ENCODE results near the gene NACC1. TPM values are rescaled to one million over a fixed set of nuclear protein-coding genes. Genes with fewer than 3 reads are reported as not detected.

Gene NACC1
- total RNA-seq, 2 donors from 2014 or later, result 23.1 to 26.4 TPM

- no peak overlapping the region for H3K27ac Mint-ChIP-seq
- ATAC-seq (no peak), DNase-seq (no peak)
- H3K9me3 ChIP-seq (ENCODE audit: control insufficient read depth, low read length, poor library complexity, severe bottlenecking), result no peaks in the 10 kb centered on the region
- H3K4me1 Mint-ChIP-seq, result peaks cover 20% of the 10 kb centered on the region
- H3K36me3 Mint-ChIP-seq (ENCODE audit: low read depth), result peaks cover 2% of the 10 kb centered on the region
- H3K27me3 Mint-ChIP-seq, result peaks cover 7% of the 10 kb centered on the region
- no peak overlapping the region for H3K4me3 Mint-ChIP-seq
Observed at GRCh38 chr19:13092158-13092543, 25.9 kb upstream of the NACC1 start.

GRCh38 chr19:13092606-13093235, 25.3 kb upstream of the NACC1 start:
- Mint-ChIP-seq H3K36me3 (ENCODE audit: low read depth) (peaks cover 2% of the 10 kb centered on the region), H3K27me3 (peaks cover 7% of the 10 kb centered on the region), H3K27ac (no peak overlapping the region), H3K4me3 (no peak overlapping the region), H3K4me1 (peaks cover 20% of the 10 kb centered on the region)
- no peaks in the 10 kb centered on the region for H3K9me3 ChIP-seq (ENCODE audit: control insufficient read depth, low read length, poor library complexity, severe bottlenecking)
- ATAC-seq (no peak), DNase-seq (no peak)

GRCh38 chr19:13093407-13094105, 24.5 kb upstream of the NACC1 start:
- DNase-seq (peak; percentile 67 to 78 (median 67)), ATAC-seq (peak; percentile 72)
- Mint-ChIP-seq H3K4me1 (peaks cover 27% of the 10 kb centered on the region), H3K36me3 (ENCODE audit: low read depth) (peaks cover 2% of the 10 kb centered on the region), H3K27me3 (peaks cover 7% of the 10 kb centered on the region), H3K27ac (peak overlapping the region; percentile 24), H3K4me3 (no peak overlapping the region)
- H3K9me3 ChIP-seq (ENCODE audit: control insufficient read depth, low read length, poor library complexity, severe bottlenecking), result no peaks in the 10 kb centered on the region

GRCh38 chr19:13094106-13094504, 24.0 kb upstream of the NACC1 start:
- ATAC-seq (no peak), DNase-seq (no peak)
- H3K4me3 Mint-ChIP-seq, result peak overlapping the region; percentile 93
- H3K36me3 Mint-ChIP-seq (ENCODE audit: low read depth), result peaks cover 2% of the 10 kb centered on the region
- H3K27me3 Mint-ChIP-seq, result peaks cover 7% of the 10 kb centered on the region
- no peaks in the 10 kb centered on the region for H3K9me3 ChIP-seq (ENCODE audit: control insufficient read depth, low read length, poor library complexity, severe bottlenecking)
- H3K27ac Mint-ChIP-seq, result peak overlapping the region; percentile 24
- peaks cover 28% of the 10 kb centered on the region for H3K4me1 Mint-ChIP-seq

GRCh38 chr19:13094771-13095392, 23.2 kb upstream of the NACC1 start:
- peaks cover 2% of the 10 kb centered on the region for H3K36me3 Mint-ChIP-seq (ENCODE audit: low read depth)
- no peak for DNase-seq
- ATAC-seq, result no peak
- H3K4me1 Mint-ChIP-seq, result peaks cover 30% of the 10 kb centered on the region
- no peaks in the 10 kb centered on the region for H3K9me3 ChIP-seq (ENCODE audit: control insufficient read depth, low read length, poor library complexity, severe bottlenecking)
- H3K27ac Mint-ChIP-seq, result no peak overlapping the region
- peak overlapping the region; percentile 93 for H3K4me3 Mint-ChIP-seq
- H3K27me3 Mint-ChIP-seq, result peaks cover 7% of the 10 kb centered on the region

GRCh38 chr19:13095393-13095784, 22.7 kb upstream of the NACC1 start:
- Mint-ChIP-seq H3K4me1 (peaks cover 35% of the 10 kb centered on the region), H3K4me3 (peak overlapping the region; percentile 93), H3K27me3 (peaks cover 7% of the 10 kb centered on the region), H3K36me3 (ENCODE audit: low read depth) (peaks cover 2% of the 10 kb centered on the region), H3K27ac (no peak overlapping the region)
- ATAC-seq, result no peak
- H3K9me3 ChIP-seq (ENCODE audit: control insufficient read depth, low read length, poor library complexity, severe bottlenecking), result no peaks in the 10 kb centered on the region
- DNase-seq, result no peak

- no peak for DNase-seq
- peaks cover 7% of the 10 kb centered on the region for H3K27me3 Mint-ChIP-seq
- H3K4me3 Mint-ChIP-seq, result peak overlapping the region; percentile 93
- H3K36me3 Mint-ChIP-seq (ENCODE audit: low read depth), result peaks cover 2% of the 10 kb centered on the region
- ATAC-seq, result no peak
- no peaks in the 10 kb centered on the region for H3K9me3 ChIP-seq (ENCODE audit: control insufficient read depth, low read length, poor library complexity, severe bottlenecking)
- peaks cover 35% of the 10 kb centered on the region for H3K4me1 Mint-ChIP-seq
- H3K27ac Mint-ChIP-seq, result peak overlapping the region; percentile 54
Observed at GRCh38 chr19:13095934-13096927, 21.8 kb upstream of the NACC1 start.

GRCh38 chr19:13097033-13097462, 21.0 kb upstream of the NACC1 start:
- DNase-seq, result no peak
- Mint-ChIP-seq H3K27ac (no peak overlapping the region), H3K36me3 (ENCODE audit: low read depth) (peaks cover 2% of the 10 kb centered on the region), H3K4me1 (peaks cover 42% of the 10 kb centered on the region), H3K27me3 (peaks cover 7% of the 10 kb centered on the region), H3K4me3 (peak overlapping the region; percentile 93)
- H3K9me3 ChIP-seq (ENCODE audit: control insufficient read depth, low read length, poor library complexity, severe bottlenecking), result no peaks in the 10 kb centered on the region
- no peak for ATAC-seq

- no peak overlapping the region for H3K27ac Mint-ChIP-seq
- peaks cover 44% of the 10 kb centered on the region for H3K4me1 Mint-ChIP-seq
- no peak for ATAC-seq
- no peak for DNase-seq
- peaks cover 7% of the 10 kb centered on the region for H3K27me3 Mint-ChIP-seq
- no peaks in the 10 kb centered on the region for H3K9me3 ChIP-seq (ENCODE audit: control insufficient read depth, low read length, poor library complexity, severe bottlenecking)
- peak overlapping the region; percentile 93 for H3K4me3 Mint-ChIP-seq
- H3K36me3 Mint-ChIP-seq (ENCODE audit: low read depth), result peaks cover 2% of the 10 kb centered on the region
Observed at GRCh38 chr19:13097463-13098258, 20.4 kb upstream of the NACC1 start.

- H3K36me3 Mint-ChIP-seq (ENCODE audit: low read depth), result peaks cover 2% of the 10 kb centered on the region
- H3K4me3 Mint-ChIP-seq, result peak overlapping the region; percentile 87
- ATAC-seq (peak; percentile 20), DNase-seq (no peak)
- peaks cover 47% of the 10 kb centered on the region for H3K4me1 Mint-ChIP-seq
- H3K27me3 Mint-ChIP-seq, result peaks cover 7% of the 10 kb centered on the region
- no peaks in the 10 kb centered on the region for H3K9me3 ChIP-seq (ENCODE audit: control insufficient read depth, low read length, poor library complexity, severe bottlenecking)
- no peak overlapping the region for H3K27ac Mint-ChIP-seq
Observed at GRCh38 chr19:13098277-13099072, 19.6 kb upstream of the NACC1 start.

GRCh38 chr19:13099073-13099999, 18.7 kb upstream of the NACC1 start:
- ATAC-seq (peak; percentile 67), DNase-seq (peak; percentile 69 to 75 (median 71))
- Mint-ChIP-seq H3K4me3 (peak overlapping the region; percentile 87), H3K4me1 (peaks cover 43% of the 10 kb centered on the region), H3K36me3 (ENCODE audit: low read depth) (peaks cover 2% of the 10 kb centered on the region), H3K27me3 (peaks cover 7% of the 10 kb centered on the region), H3K27ac (peak overlapping the region; percentile 88)
- no peaks in the 10 kb centered on the region for H3K9me3 ChIP-seq (ENCODE audit: control insufficient read depth, low read length, poor library complexity, severe bottlenecking)

All from T-helper 17 cell (primary cell).